ENCODE results near the gene NFIA.
A peak's percentile ranks its signal among the peaks of the same experiment; 100 is the strongest.

Gene NFIA

DNA sequence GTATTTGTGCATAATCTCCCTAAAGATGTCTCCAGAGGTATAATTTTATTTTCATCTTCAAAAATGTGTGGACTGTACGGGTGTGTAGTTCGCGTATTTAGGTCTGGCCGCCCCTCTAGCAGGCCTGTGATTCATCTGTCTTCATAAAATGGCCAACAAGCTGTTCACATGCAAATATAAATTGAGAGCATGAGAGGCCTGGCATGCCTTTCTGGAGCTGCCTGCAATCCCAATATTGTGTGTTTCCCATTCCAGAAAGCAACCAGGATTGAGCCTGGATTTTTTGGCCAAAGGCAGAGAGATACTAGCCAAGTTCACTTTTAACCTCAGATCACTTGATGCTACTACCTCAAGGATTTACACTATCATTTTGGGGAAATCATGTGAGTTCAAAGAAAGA, 197.2 kb downstream of the NFIA start:
- TF ChIP-seq CEBPB (IDR thresholded peaks at IDR 0.05) (no peak), NFIC (IDR thresholded peaks at IDR 0.05) (no peak), TCF12 (IDR thresholded peaks at IDR 0.05; ENCODE audit: low read depth) (no peak), RAD21 (IDR thresholded peaks at IDR 0.05; ENCODE audit: low read depth) (no peak), FOXM1 (IDR thresholded peaks at IDR 0.05; ENCODE audit: borderline replicate concordance, low read depth) (no peak), TAF1 (IDR thresholded peaks at IDR 0.05; ENCODE audit: low read depth) (no peak), TEAD4 (IDR thresholded peaks at IDR 0.05) (no peak), EP300 (IDR thresholded peaks at IDR 0.05; ENCODE audit: borderline replicate concordance) (no peak)
- TF ChIP-seq, protein P1, sequence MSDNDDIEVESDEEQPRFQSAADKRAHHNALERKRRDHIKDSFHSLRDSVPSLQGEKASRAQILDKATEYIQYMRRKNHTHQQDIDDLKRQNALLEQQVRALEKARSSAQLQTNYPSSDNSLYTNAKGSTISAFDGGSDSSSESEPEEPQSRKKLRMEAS (IDR thresholded peaks at IDR 0.05), result no peak
- TF ChIP-seq, protein P2, sequence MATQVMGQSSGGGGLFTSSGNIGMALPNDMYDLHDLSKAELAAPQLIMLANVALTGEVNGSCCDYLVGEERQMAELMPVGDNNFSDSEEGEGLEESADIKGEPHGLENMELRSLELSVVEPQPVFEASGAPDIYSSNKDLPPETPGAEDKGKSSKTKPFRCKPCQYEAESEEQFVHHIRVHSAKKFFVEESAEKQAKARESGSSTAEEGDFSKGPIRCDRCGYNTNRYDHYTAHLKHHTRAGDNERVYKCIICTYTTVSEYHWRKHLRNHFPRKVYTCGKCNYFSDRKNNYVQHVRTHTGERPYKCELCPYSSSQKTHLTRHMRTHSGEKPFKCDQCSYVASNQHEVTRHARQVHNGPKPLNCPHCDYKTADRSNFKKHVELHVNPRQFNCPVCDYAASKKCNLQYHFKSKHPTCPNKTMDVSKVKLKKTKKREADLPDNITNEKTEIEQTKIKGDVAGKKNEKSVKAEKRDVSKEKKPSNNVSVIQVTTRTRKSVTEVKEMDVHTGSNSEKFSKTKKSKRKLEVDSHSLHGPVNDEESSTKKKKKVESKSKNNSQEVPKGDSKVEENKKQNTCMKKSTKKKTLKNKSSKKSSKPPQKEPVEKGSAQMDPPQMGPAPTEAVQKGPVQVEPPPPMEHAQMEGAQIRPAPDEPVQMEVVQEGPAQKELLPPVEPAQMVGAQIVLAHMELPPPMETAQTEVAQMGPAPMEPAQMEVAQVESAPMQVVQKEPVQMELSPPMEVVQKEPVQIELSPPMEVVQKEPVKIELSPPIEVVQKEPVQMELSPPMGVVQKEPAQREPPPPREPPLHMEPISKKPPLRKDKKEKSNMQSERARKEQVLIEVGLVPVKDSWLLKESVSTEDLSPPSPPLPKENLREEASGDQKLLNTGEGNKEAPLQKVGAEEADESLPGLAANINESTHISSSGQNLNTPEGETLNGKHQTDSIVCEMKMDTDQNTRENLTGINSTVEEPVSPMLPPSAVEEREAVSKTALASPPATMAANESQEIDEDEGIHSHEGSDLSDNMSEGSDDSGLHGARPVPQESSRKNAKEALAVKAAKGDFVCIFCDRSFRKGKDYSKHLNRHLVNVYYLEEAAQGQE (IDR thresholded peaks at IDR 0.05; ENCODE audit: low read depth), result no peak

- TF ChIP-seq USF1 (IDR thresholded peaks at IDR 0.05), result no peak
- TF ChIP-seq, protein P2 (IDR thresholded peaks at IDR 0.05; ENCODE audit: low read depth), result no peak
- TF ChIP-seq EGR1 (IDR thresholded peaks at IDR 0.05), result no peak
- TF ChIP-seq RAD21 (IDR thresholded peaks at IDR 0.05; ENCODE audit: low read depth), result no peak
- TF ChIP-seq TEAD4 (IDR thresholded peaks at IDR 0.05), result no peak
- TF ChIP-seq TCF12 (IDR thresholded peaks at IDR 0.05; ENCODE audit: low read depth), result no peak
- TF ChIP-seq EP300 (IDR thresholded peaks at IDR 0.05; ENCODE audit: borderline replicate concordance), result no peak
- no peak for TF ChIP-seq NFIC (IDR thresholded peaks at IDR 0.05)
Observed at GRCh38 chr1:61280452-61280851, 198.1 kb downstream of the NFIA start.

GRCh38 chr1:61282387-61282786, 200.0 kb downstream of the NFIA start:
- TF ChIP-seq CREB1 (IDR thresholded peaks at IDR 0.05; ENCODE audit: low read depth), result no peak
- TF ChIP-seq, protein P1 (IDR thresholded peaks at IDR 0.05), result no peak
- TF ChIP-seq NFIC (IDR thresholded peaks at IDR 0.05), result no peak
- no peak for TF ChIP-seq USF1 (IDR thresholded peaks at IDR 0.05)
- no peak for TF ChIP-seq YY1 (IDR thresholded peaks at IDR 0.05; ENCODE audit: low read depth)
- no peak for TF ChIP-seq EP300 (IDR thresholded peaks at IDR 0.05; ENCODE audit: borderline replicate concordance)

- TF ChIP-seq CREB1 (IDR thresholded peaks at IDR 0.05; ENCODE audit: low read depth) (no peak), NFIC (IDR thresholded peaks at IDR 0.05) (peak; percentile 7; the same call in 1 of the 2 replicates), YY1 (IDR thresholded peaks at IDR 0.05; ENCODE audit: low read depth) (no peak), CEBPB (IDR thresholded peaks at IDR 0.05) (no peak)
- TF ChIP-seq, protein P1 (IDR thresholded peaks at IDR 0.05), result no peak
Observed at GRCh38 chr1:61284248-61284854, 202.0 kb downstream of the NFIA start.

- no peak for TF ChIP-seq CREB1 (IDR thresholded peaks at IDR 0.05; ENCODE audit: low read depth)
- no peak for TF ChIP-seq NFIC (IDR thresholded peaks at IDR 0.05)
- TF ChIP-seq YY1 (IDR thresholded peaks at IDR 0.05; ENCODE audit: low read depth), result no peak
- TF ChIP-seq ZBTB7A (IDR thresholded peaks at IDR 0.05; ENCODE audit: low read depth), result no peak
- TF ChIP-seq, protein P1 (IDR thresholded peaks at IDR 0.05), result no peak
- TF ChIP-seq USF1 (IDR thresholded peaks at IDR 0.05), result no peak
- no peak for TF ChIP-seq TAF1 (IDR thresholded peaks at IDR 0.05; ENCODE audit: low read depth)
- TF ChIP-seq RAD21 (IDR thresholded peaks at IDR 0.05; ENCODE audit: low read depth), result no peak
- TF ChIP-seq EP300 (IDR thresholded peaks at IDR 0.05; ENCODE audit: borderline replicate concordance), result no peak
- no peak for TF ChIP-seq TCF12 (IDR thresholded peaks at IDR 0.05; ENCODE audit: low read depth)
- TF ChIP-seq, protein P2 (IDR thresholded peaks at IDR 0.05; ENCODE audit: low read depth), result no peak
- no peak for TF ChIP-seq TEAD4 (IDR thresholded peaks at IDR 0.05)
- TF ChIP-seq FOXM1 (IDR thresholded peaks at IDR 0.05; ENCODE audit: borderline replicate concordance, low read depth), result no peak
- TF ChIP-seq CEBPB (IDR thresholded peaks at IDR 0.05), result no peak
- TF ChIP-seq EGR1 (IDR thresholded peaks at IDR 0.05), result no peak
Observed at GRCh38 chr1:61284936-61285335, 202.6 kb downstream of the NFIA start.

Data from Ishikawa (cell line).